ENCODE measurements around the gene VAMP8. TPM values are rescaled to one million over a fixed set of nuclear protein-coding genes. Genes with fewer than 3 reads are reported as not detected.

VAMP8 gene
- total RNA-seq, 2 donors from 2014 or later = 185 to 222 TPM

- intact Hi-C loops (cut with DNase I) = no loop called here
- peaks cover 10% of the 10 kb centered on the region for H3K4me1 ChIP-seq
- peaks cover 23% of the 10 kb centered on the region for H3K36me3 ChIP-seq
- TF ChIP-seq CTCF (IDR thresholded peaks at IDR 0.05) = no peak
- H3K9ac ChIP-seq (ENCODE audit: low read depth in 2 of 2, low read length in 2 of 2) = no peak overlapping the region
- H3K4me3 ChIP-seq = no peak overlapping the region
- DNase-seq = no peak
- H3K27me3 ChIP-seq = no peaks in the 10 kb centered on the region
- H3K27ac ChIP-seq = no peak overlapping the region
- H3K9me3 ChIP-seq = no peaks in the 10 kb centered on the region
Observed at GRCh38 chr2:85621338-85621737, 44.0 kb downstream of the VAMP8 start.

- DNase-seq = no peak
- H3K4me3 ChIP-seq = no peak overlapping the region
- no peaks in the 10 kb centered on the region for H3K9me3 ChIP-seq
- no peaks in the 10 kb centered on the region for H3K4me1 ChIP-seq
- H3K36me3 ChIP-seq = peaks cover 23% of the 10 kb centered on the region
- H3K9ac ChIP-seq (ENCODE audit: low read depth in 2 of 2, low read length in 2 of 2) = no peak overlapping the region
- no peak overlapping the region for H3K27ac ChIP-seq
- no peaks in the 10 kb centered on the region for H3K27me3 ChIP-seq
- TF ChIP-seq CTCF (IDR thresholded peaks at IDR 0.05) = no peak
- intact Hi-C loops (cut with DNase I) = no loop called here
Observed at GRCh38 chr2:85623991-85624390, 46.6 kb downstream of the VAMP8 start.

GRCh38 chr2:85628658-85629057 lies 51.3 kb downstream of the VAMP8 start:
- no peak overlapping the region for H3K9ac ChIP-seq (ENCODE audit: low read depth in 2 of 2, low read length in 2 of 2)
- H3K9me3 ChIP-seq = no peaks in the 10 kb centered on the region
- TF ChIP-seq CTCF (IDR thresholded peaks at IDR 0.05) = no peak
- H3K36me3 ChIP-seq = peaks cover 31% of the 10 kb centered on the region
- H3K4me3 ChIP-seq = no peak overlapping the region
- no peaks in the 10 kb centered on the region for H3K4me1 ChIP-seq
- no peak overlapping the region for H3K27ac ChIP-seq
- intact Hi-C loops (cut with DNase I) = no loop called here
- H3K27me3 ChIP-seq = no peaks in the 10 kb centered on the region
- DNase-seq = no peak

GRCh38 chr2:85631316-85631715 lies 53.9 kb downstream of the VAMP8 start:
- Histone ChIP-seq H3K27ac (no peak overlapping the region), H3K4me1 (no peaks in the 10 kb centered on the region), H3K36me3 (peaks cover 10% of the 10 kb centered on the region), H3K9ac (ENCODE audit: low read depth in 2 of 2, low read length in 2 of 2) (no peak overlapping the region), H3K4me3 (no peak overlapping the region), H3K27me3 (no peaks in the 10 kb centered on the region), H3K9me3 (no peaks in the 10 kb centered on the region)
- intact Hi-C loops (cut with DNase I) = no loop called here
- no peak for DNase-seq
- TF ChIP-seq CTCF (IDR thresholded peaks at IDR 0.05) = no peak

Other genes starting within 250 kb of the VAMP8 start
- gene TGOLN2, start 249.6 kb upstream of the VAMP8 start, total RNA-seq = 100 to 1,000 TPM; 140 to 162 TPM
- 100 to 1,000 TPM; 145 to 190 TPM for gene RETSAT, start 223.1 kb upstream of the VAMP8 start, total RNA-seq
- 10 to 100 TPM; 13.4 to 19.4 TPM for gene ELMOD3, start 222.8 kb upstream of the VAMP8 start, total RNA-seq
- 100 to 1,000 TPM; 102 to 105 TPM for gene CAPG, start 167.2 kb upstream of the VAMP8 start, total RNA-seq
- gene SH2D6, start 158.9 kb upstream of the VAMP8 start, total RNA-seq = 1 to 10 TPM; 1.6 to 9.2 TPM
- gene MAT2A, start 38.4 kb upstream of the VAMP8 start, total RNA-seq = 100 to 1,000 TPM; 105 to 156 TPM
- 10 to 100 TPM; 25.7 to 49.9 TPM for gene GGCX, start 16.1 kb upstream of the VAMP8 start, total RNA-seq
- gene VAMP5, start 6.8 kb downstream of the VAMP8 start, total RNA-seq = 10 to 100 TPM; 14.0 to 16.9 TPM
- 100 to 1,000 TPM in 1 of 2 donors, 10 to 100 TPM in 1; 86.0 to 106 TPM for gene RNF181, start 18.2 kb downstream of the VAMP8 start, total RNA-seq
- gene TMEM150A, start 25.1 kb downstream of the VAMP8 start, total RNA-seq = 1 to 10 TPM; 5.2 to 7.2 TPM
- gene C2orf68, start 34.5 kb downstream of the VAMP8 start, total RNA-seq = 10 to 100 TPM; 36.8 to 40.5 TPM
- 10 to 100 TPM; 39.1 to 50.5 TPM for gene USP39, start 38.6 kb downstream of the VAMP8 start, total RNA-seq
- 10 to 100 TPM in 1 of 2 donors, under 1 TPM in 1; 0.29 to 17.3 TPM for gene SFTPB, start 90.6 kb downstream of the VAMP8 start, total RNA-seq
- gene GNLY, start 116.8 kb downstream of the VAMP8 start, total RNA-seq = 1 to 10 TPM in 1 of 2 donors, under 1 TPM in 1; 0.32 to 4.7 TPM
- gene ATOH8, start 176.4 kb downstream of the VAMP8 start, total RNA-seq = 1 to 10 TPM; 2.5 TPM